SK-N-SH treated with all-trans-retinoic acid at 6 μM for 48 hours (cell line): ENCODE results near the gene SCAP.
"Not testable (repeated sequence)": the region's sequence is repeated elsewhere in the genome, so short reads cannot be mapped to it uniquely, and the experiment has no call there.

Experiments
- ATAC-seq: fragments of 200-7000 bp; cut with Tn5 transposase; 3 replicates; pipeline ENCODE4 v1.9.1; 2020; ENCODE audit warnings: mild to moderate bottlenecking, moderate library complexity
- ARNTL ChIP-seq: fragments of 450-650 bp; formaldehyde crosslinking; IDR thresholded peaks from 2 replicates; pipeline ENCODE4 v1.5.0; 2020; ENCODE audit warnings: low read depth, mild to moderate bottlenecking, moderate library complexity, borderline replicate concordance
- BACH2 ChIP-seq: fragments of 250-450 bp; sonication (Bioruptor Pico); IDR thresholded peaks from 2 replicates; pipeline ENCODE4 v1.9.0; 2021; ENCODE audit warnings: mild to moderate bottlenecking, borderline replicate concordance
- CREB5 ChIP-seq: fragments of 250-450 bp; sonication (Bioruptor Pico); IDR thresholded peaks from 2 replicates; pipeline ENCODE4 v1.5.1; 2020; ENCODE audit warnings: low read depth, mild to moderate bottlenecking, moderate library complexity
- CSDC2 ChIP-seq: fragments of 250-450 bp; sonication (Bioruptor Pico); IDR thresholded peaks from 2 replicates; pipeline ENCODE4 v1.5.0; 2020; ENCODE audit warnings: mild to moderate bottlenecking, moderate library complexity
- CSRNP3 ChIP-seq: fragments of 250-450 bp; sonication (Bioruptor Pico); IDR thresholded peaks from 2 replicates; pipeline ENCODE4 v1.5.1; 2021; ENCODE audit warnings: mild to moderate bottlenecking, moderate library complexity
- ESRRG ChIP-seq: fragments of 250-450 bp; sonication (Bioruptor Pico); IDR thresholded peaks from 2 replicates; pipeline ENCODE4 v1.6.1; 2021; ENCODE audit warnings: mild to moderate bottlenecking
- GLIS3 ChIP-seq: fragments of 250-450 bp; sonication (Bioruptor Pico); IDR thresholded peaks from 2 replicates; pipeline ENCODE4 v1.5.0; 2020; ENCODE audit warnings: mild to moderate bottlenecking, moderate library complexity
- ISL1 ChIP-seq: fragments of 250-450 bp; sonication (Bioruptor Pico); IDR thresholded peaks from 2 replicates; pipeline ENCODE4 v2.1.2; 2022; ENCODE audit warnings: mild to moderate bottlenecking, moderate library complexity
- OSR1 ChIP-seq: fragments of 250-450 bp; sonication (Bioruptor Pico); IDR thresholded peaks from 2 replicates; pipeline ENCODE4 v1.8.0; 2022; ENCODE audit warnings: moderate library complexity, mild to moderate bottlenecking, inconsistent platforms
- PPARA ChIP-seq: fragments of 250-450 bp; sonication (Bioruptor Pico); IDR thresholded peaks from 2 replicates; pipeline ENCODE4 v1.5.0; 2020; ENCODE audit warnings: mild to moderate bottlenecking, borderline replicate concordance
- RARB ChIP-seq: fragments of 250-450 bp; sonication (Bioruptor Pico); IDR thresholded peaks from 2 replicates; pipeline ENCODE4 v1.8.0; 2021; ENCODE audit warnings: mild to moderate bottlenecking, moderate library complexity
- SNAI2 ChIP-seq: fragments of 250-450 bp; sonication (Bioruptor Pico); IDR thresholded peaks from 2 replicates; pipeline ENCODE4 v1.5.0; 2020; ENCODE audit warnings: mild to moderate bottlenecking, moderate library complexity
- TCF4 ChIP-seq: fragments of 250-450 bp; sonication (Bioruptor Pico); IDR thresholded peaks from 2 replicates; pipeline ENCODE4 v1.8.0; 2021; ENCODE audit warnings: mild to moderate bottlenecking, moderate library complexity, borderline replicate concordance
- TOX ChIP-seq: fragments of 250-450 bp; sonication (Bioruptor Pico); IDR thresholded peaks from 2 replicates; pipeline ENCODE4 v1.8.0; 2021; ENCODE audit warnings: mild to moderate bottlenecking, moderate library complexity, borderline replicate concordance
- ZC3H10 ChIP-seq: fragments of 250-450 bp; sonication (Bioruptor Pico); IDR thresholded peaks from 2 replicates; pipeline ENCODE4 v1.5.1; 2021; ENCODE audit warnings: mild to moderate bottlenecking, moderate library complexity
- ZFP3 ChIP-seq: fragments of 250-450 bp; sonication (Bioruptor Pico); IDR thresholded peaks from 2 replicates; pipeline ENCODE4 v1.5.0; 2020; ENCODE audit warnings: mild to moderate bottlenecking, moderate library complexity
- ZFP30 ChIP-seq: fragments of 450-650 bp; formaldehyde crosslinking; IDR thresholded peaks from 2 replicates; pipeline ENCODE4 v1.5.0; 2022; ENCODE audit warnings: mild to moderate bottlenecking, moderate library complexity
- ZNF565 ChIP-seq: fragments of 450-650 bp; formaldehyde crosslinking; conservative IDR thresholded peaks from 2 replicates; pipeline ENCODE4 v1.5.0; 2020; ENCODE audit warnings: low read depth, mild to moderate bottlenecking, moderate library complexity
- ZNF70 ChIP-seq: fragments of 450-650 bp; formaldehyde crosslinking; IDR thresholded peaks from 2 replicates; pipeline ENCODE4 v1.5.0; 2020; ENCODE audit warnings: mild to moderate bottlenecking, moderate library complexity
- ZNF8 ChIP-seq: fragments of 450-650 bp; formaldehyde crosslinking; IDR thresholded peaks from 2 replicates; pipeline ENCODE4 v1.5.0; 2020; ENCODE audit warnings: mild to moderate bottlenecking, moderate library complexity
- TF ChIP-seq, protein P1 (sequence below): fragments of 250-450 bp; sonication (Bioruptor Pico); IDR thresholded peaks from 2 replicates; pipeline ENCODE4 v1.8.0; 2021; ENCODE audit warnings: low read depth, mild to moderate bottlenecking, moderate library complexity, borderline replicate concordance
- TF ChIP-seq, protein P2 (sequence below): fragments of 250-450 bp; sonication (Bioruptor Pico); IDR thresholded peaks from 2 replicates; pipeline ENCODE4 v1.8.0; 2020; ENCODE audit warnings: mild to moderate bottlenecking, moderate library complexity, borderline replicate concordance
- TF ChIP-seq, protein P3 (sequence below): fragments of 250-450 bp; sonication (Bioruptor Pico); IDR thresholded peaks from 2 replicates; pipeline ENCODE4 v1.5.0; 2020; ENCODE audit warnings: mild to moderate bottlenecking, moderate library complexity

Gene SCAP

GRCh38 chr3:47485812-47486211 is 10.1 kb upstream of the SCAP start:
- no peak for ATAC-seq
- TF ChIP-seq, protein P1, sequence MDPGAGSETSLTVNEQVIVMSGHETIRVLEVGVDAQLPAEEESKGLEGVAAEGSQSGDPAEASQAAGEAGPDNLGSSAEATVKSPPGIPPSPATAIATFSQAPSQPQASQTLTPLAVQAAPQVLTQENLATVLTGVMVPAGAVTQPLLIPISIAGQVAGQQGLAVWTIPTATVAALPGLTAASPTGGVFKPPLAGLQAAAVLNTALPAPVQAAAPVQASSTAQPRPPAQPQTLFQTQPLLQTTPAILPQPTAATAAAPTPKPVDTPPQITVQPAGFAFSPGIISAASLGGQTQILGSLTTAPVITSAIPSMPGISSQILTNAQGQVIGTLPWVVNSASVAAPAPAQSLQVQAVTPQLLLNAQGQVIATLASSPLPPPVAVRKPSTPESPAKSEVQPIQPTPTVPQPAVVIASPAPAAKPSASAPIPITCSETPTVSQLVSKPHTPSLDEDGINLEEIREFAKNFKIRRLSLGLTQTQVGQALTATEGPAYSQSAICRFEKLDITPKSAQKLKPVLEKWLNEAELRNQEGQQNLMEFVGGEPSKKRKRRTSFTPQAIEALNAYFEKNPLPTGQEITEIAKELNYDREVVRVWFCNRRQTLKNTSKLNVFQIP (CRISPR knock-in tag), result no peak
- TF ChIP-seq RARB (CRISPR knock-in tag) (no peak), ZNF70 (CRISPR knock-in tag) (no peak), ZNF565 (no peak), ARNTL (no peak), ESRRG (CRISPR knock-in tag) (no peak), TOX (CRISPR knock-in tag) (no peak), TCF4 (CRISPR knock-in tag) (no peak), CSDC2 (CRISPR knock-in tag) (no peak), CSRNP3 (CRISPR knock-in tag) (no peak), ZC3H10 (CRISPR knock-in tag) (no peak), CREB5 (CRISPR knock-in tag) (no peak)
- TF ChIP-seq, protein P2, sequence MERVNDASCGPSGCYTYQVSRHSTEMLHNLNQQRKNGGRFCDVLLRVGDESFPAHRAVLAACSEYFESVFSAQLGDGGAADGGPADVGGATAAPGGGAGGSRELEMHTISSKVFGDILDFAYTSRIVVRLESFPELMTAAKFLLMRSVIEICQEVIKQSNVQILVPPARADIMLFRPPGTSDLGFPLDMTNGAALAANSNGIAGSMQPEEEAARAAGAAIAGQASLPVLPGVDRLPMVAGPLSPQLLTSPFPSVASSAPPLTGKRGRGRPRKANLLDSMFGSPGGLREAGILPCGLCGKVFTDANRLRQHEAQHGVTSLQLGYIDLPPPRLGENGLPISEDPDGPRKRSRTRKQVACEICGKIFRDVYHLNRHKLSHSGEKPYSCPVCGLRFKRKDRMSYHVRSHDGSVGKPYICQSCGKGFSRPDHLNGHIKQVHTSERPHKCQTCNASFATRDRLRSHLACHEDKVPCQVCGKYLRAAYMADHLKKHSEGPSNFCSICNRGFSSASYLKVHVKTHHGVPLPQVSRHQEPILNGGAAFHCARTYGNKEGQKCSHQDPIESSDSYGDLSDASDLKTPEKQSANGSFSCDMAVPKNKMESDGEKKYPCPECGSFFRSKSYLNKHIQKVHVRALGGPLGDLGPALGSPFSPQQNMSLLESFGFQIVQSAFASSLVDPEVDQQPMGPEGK, result no peak
- TF ChIP-seq, protein P3, sequence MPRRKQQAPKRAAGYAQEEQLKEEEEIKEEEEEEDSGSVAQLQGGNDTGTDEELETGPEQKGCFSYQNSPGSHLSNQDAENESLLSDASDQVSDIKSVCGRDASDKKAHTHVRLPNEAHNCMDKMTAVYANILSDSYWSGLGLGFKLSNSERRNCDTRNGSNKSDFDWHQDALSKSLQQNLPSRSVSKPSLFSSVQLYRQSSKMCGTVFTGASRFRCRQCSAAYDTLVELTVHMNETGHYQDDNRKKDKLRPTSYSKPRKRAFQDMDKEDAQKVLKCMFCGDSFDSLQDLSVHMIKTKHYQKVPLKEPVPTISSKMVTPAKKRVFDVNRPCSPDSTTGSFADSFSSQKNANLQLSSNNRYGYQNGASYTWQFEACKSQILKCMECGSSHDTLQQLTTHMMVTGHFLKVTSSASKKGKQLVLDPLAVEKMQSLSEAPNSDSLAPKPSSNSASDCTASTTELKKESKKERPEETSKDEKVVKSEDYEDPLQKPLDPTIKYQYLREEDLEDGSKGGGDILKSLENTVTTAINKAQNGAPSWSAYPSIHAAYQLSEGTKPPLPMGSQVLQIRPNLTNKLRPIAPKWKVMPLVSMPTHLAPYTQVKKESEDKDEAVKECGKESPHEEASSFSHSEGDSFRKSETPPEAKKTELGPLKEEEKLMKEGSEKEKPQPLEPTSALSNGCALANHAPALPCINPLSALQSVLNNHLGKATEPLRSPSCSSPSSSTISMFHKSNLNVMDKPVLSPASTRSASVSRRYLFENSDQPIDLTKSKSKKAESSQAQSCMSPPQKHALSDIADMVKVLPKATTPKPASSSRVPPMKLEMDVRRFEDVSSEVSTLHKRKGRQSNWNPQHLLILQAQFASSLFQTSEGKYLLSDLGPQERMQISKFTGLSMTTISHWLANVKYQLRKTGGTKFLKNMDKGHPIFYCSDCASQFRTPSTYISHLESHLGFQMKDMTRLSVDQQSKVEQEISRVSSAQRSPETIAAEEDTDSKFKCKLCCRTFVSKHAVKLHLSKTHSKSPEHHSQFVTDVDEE (CRISPR knock-in tag), result no peak

GRCh38 chr3:47482366-47482765 is 6.6 kb upstream of the SCAP start:
- ATAC-seq, result no peak
- no peak for TF ChIP-seq SNAI2 (CRISPR knock-in tag)
- TF ChIP-seq TCF4 (CRISPR knock-in tag), result no peak
- TF ChIP-seq, protein P2, result no peak
- TF ChIP-seq CSRNP3 (CRISPR knock-in tag), result no peak
- no peak for TF ChIP-seq GLIS3
- TF ChIP-seq ZC3H10 (CRISPR knock-in tag), result no peak
- no peak for TF ChIP-seq OSR1 (CRISPR knock-in tag)
- TF ChIP-seq ZFP30 (CRISPR knock-in tag), result no peak
- TF ChIP-seq RARB (CRISPR knock-in tag), result no peak
- no peak for TF ChIP-seq ZNF8 (CRISPR knock-in tag)
- no peak for TF ChIP-seq CREB5 (CRISPR knock-in tag)
- no peak for TF ChIP-seq PPARA (CRISPR knock-in tag)
- no peak for TF ChIP-seq ISL1 (CRISPR knock-in tag)
- TF ChIP-seq BACH2 (CRISPR knock-in tag), result no peak
- no peak for TF ChIP-seq ZNF70 (CRISPR knock-in tag)
- no peak for TF ChIP-seq TOX (CRISPR knock-in tag)
- TF ChIP-seq CSDC2 (CRISPR knock-in tag), result no peak
- no peak for TF ChIP-seq ZFP3 (CRISPR knock-in tag)

GRCh38 chr3:47481763-47482162 is 6.0 kb upstream of the SCAP start:
- not testable (repeated sequence) for ATAC-seq

- not testable (repeated sequence) for ATAC-seq
Observed at GRCh38 chr3:47480267-47480666, 4.5 kb upstream of the SCAP start.
